ENCODE results near the gene BEND5.

BEND5 gene

GRCh38 chr1:48792961-48793360 is 16.3 kb upstream of the BEND5 start:
- H3K36me3 ChIP-seq (ENCODE audit: control insufficient read depth, insufficient read depth, low read length) = no peaks in the 10 kb centered on the region
- H3K27ac ChIP-seq (ENCODE audit: low read depth, low read length) = no peak overlapping the region
- H3K9ac ChIP-seq (ENCODE audit: low read depth, low read length) = no peak overlapping the region
- peaks cover 4% of the 10 kb centered on the region; the same call in 1 of the 2 replicates for H3K4me1 ChIP-seq (ENCODE audit: control insufficient read depth, insufficient read depth, low read length)
- no peaks in the 10 kb centered on the region for H3K27me3 ChIP-seq (ENCODE audit: control insufficient read depth, insufficient read depth, low read length)
- H3K4me3 ChIP-seq (ENCODE audit: low read depth, low read length) = no peak overlapping the region
- no peaks in the 10 kb centered on the region for H3K9me3 ChIP-seq (ENCODE audit: control insufficient read depth, insufficient read depth, low read length)

DNA sequence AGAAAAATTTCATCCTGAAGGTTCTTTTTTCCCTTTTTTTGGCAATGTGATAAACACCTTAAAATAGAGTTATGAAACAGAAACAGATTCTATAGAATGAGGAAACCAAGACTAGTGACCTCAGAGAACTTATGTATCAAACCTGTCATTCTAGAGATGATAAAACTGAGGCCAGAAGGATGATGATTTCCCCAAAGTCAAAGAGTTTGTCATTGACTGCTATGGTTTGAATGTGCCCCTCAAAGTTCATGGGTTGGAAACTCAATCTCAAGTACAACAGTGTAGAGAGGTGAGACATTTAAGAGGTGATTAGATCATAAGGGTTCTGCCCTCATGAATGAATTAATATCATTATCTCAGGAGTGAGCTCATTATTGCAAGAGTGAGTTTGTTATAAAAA is 13.7 kb upstream of the BEND5 start:
- H3K9ac ChIP-seq (ENCODE audit: low read depth, low read length) = no peak overlapping the region
- no peaks in the 10 kb centered on the region for H3K36me3 ChIP-seq (ENCODE audit: control insufficient read depth, insufficient read depth, low read length)
- H3K4me3 ChIP-seq (ENCODE audit: low read depth, low read length) = no peak overlapping the region
- no peak overlapping the region for H3K27ac ChIP-seq (ENCODE audit: low read depth, low read length)
- H3K4me1 ChIP-seq (ENCODE audit: control insufficient read depth, insufficient read depth, low read length) = peaks cover 4% of the 10 kb centered on the region; the same call in 1 of the 2 replicates
- no peaks in the 10 kb centered on the region for H3K9me3 ChIP-seq (ENCODE audit: control insufficient read depth, insufficient read depth, low read length)
- no peaks in the 10 kb centered on the region for H3K27me3 ChIP-seq (ENCODE audit: control insufficient read depth, insufficient read depth, low read length)

DNA sequence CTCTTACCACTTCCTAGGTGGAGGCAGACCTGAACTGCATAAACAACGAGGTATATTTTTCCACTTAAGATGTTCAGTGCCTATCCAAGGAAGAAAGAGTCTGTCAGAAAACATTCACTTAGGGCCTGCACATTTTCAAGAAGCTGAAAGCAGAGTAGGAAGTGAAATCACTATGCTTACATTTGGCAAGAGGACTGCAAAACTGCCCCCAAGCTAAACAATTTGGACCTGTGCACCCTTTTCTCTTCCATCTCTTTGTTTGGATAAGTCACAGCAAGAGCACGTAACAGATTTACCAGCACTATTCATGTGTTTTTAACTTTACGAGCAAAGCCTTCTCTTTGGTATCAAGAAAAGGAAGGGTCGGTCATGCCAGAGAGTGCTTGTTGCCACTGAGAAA is 13.2 kb upstream of the BEND5 start:
- no peaks in the 10 kb centered on the region for H3K9me3 ChIP-seq (ENCODE audit: control insufficient read depth, insufficient read depth, low read length)
- peaks cover 4% of the 10 kb centered on the region; the same call in 1 of the 2 replicates for H3K4me1 ChIP-seq (ENCODE audit: control insufficient read depth, insufficient read depth, low read length)
- no peak overlapping the region for H3K27ac ChIP-seq (ENCODE audit: low read depth, low read length)
- no peak overlapping the region for H3K9ac ChIP-seq (ENCODE audit: low read depth, low read length)
- H3K36me3 ChIP-seq (ENCODE audit: control insufficient read depth, insufficient read depth, low read length) = no peaks in the 10 kb centered on the region
- no peaks in the 10 kb centered on the region for H3K27me3 ChIP-seq (ENCODE audit: control insufficient read depth, insufficient read depth, low read length)
- H3K4me3 ChIP-seq (ENCODE audit: low read depth, low read length) = no peak overlapping the region

DNA sequence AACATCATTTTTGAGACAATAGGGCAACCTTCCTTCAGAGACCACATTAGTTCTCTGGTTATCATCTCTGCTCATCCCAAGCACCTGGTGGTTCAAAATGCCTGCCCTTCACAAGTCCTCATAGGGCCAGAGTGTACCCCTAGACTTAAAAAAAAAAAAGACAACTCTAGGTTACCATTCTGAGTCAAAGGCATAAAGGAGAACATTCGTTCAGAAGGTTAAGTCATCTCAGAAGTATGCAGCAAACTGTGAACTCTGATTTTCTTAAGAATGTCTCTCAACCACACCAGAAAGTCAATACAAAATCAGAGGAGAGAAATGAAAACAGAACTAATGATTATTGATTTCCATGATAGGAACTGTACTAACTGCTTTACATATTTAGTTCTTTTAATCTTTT is 9.2 kb upstream of the BEND5 start:
- Histone ChIP-seq H3K4me1 (ENCODE audit: control insufficient read depth, insufficient read depth, low read length) (peaks cover 1% of the 10 kb centered on the region; the same call in 1 of the 2 replicates), H3K9me3 (ENCODE audit: control insufficient read depth, insufficient read depth, low read length) (no peaks in the 10 kb centered on the region), H3K36me3 (ENCODE audit: control insufficient read depth, insufficient read depth, low read length) (no peaks in the 10 kb centered on the region), H3K9ac (ENCODE audit: low read depth, low read length) (no peak overlapping the region), H3K27me3 (ENCODE audit: control insufficient read depth, insufficient read depth, low read length) (no peaks in the 10 kb centered on the region), H3K27ac (ENCODE audit: low read depth, low read length) (no peak overlapping the region), H3K4me3 (ENCODE audit: low read depth, low read length) (no peak overlapping the region)

DNA sequence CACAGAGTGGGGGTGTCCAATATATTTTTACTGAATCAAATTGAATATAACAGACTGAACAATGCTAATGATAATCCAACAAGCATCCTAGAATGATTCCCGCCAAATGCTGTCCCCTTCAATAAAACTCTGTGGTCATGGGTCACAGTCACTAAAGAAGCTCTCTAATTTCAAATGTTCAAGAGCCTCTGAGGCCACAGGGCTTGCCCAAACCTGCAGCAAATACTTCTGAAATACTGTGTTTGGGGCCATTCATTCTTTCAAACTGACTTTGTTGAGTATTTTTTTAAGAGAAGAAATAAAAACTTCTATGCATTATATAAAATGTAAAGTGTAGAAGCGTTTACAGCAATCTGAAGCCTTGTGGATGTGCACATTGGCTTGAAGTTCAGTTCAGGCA is 7.6 kb upstream of the BEND5 start:
- no peak overlapping the region for H3K4me3 ChIP-seq (ENCODE audit: low read depth, low read length)
- no peaks in the 10 kb centered on the region for H3K9me3 ChIP-seq (ENCODE audit: control insufficient read depth, insufficient read depth, low read length)
- H3K9ac ChIP-seq (ENCODE audit: low read depth, low read length) = no peak overlapping the region
- H3K36me3 ChIP-seq (ENCODE audit: control insufficient read depth, insufficient read depth, low read length) = no peaks in the 10 kb centered on the region
- no peaks in the 10 kb centered on the region for H3K4me1 ChIP-seq (ENCODE audit: control insufficient read depth, insufficient read depth, low read length)
- no peak overlapping the region for H3K27ac ChIP-seq (ENCODE audit: low read depth, low read length)
- no peaks in the 10 kb centered on the region for H3K27me3 ChIP-seq (ENCODE audit: control insufficient read depth, insufficient read depth, low read length)

DNA sequence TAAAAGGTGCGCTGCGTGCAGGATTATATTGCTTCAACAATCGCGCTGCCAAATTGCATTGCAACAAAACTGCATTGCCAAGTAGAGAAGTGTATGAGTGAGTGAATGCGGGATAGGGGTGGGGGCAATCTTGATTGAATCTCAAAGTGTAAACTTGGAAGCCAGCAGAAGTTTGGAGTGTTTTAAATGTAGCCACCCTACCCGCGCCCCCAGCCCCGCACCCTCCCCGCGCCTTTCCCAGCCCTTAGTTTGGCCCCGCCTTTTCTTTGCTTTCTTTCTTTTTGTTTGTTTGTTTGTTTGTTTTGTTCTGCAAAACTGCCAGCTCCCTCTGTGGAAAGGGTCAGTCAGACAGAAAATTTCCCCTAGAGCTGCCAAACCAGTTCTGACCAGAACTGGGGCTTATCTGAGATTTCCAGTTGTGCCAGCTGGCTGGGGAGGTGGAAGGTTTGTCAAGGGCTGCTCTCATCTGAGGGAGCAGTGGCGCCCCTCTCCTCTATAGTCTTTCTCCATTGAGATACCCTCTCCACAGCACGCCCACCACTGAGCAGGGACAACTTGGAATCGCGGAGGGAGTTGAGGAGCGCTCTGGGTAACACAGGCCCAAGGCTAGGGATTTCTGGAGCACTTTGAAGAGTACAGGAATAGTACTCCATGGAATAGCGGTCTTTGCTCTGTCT is 666 bp upstream of the BEND5 start:
- H3K27me3 ChIP-seq (ENCODE audit: control insufficient read depth, insufficient read depth, low read length) = no peaks in the 10 kb centered on the region
- peak overlapping the region; percentile 93 for H3K4me3 ChIP-seq (ENCODE audit: low read depth, low read length)
- peaks cover 4% of the 10 kb centered on the region for H3K36me3 ChIP-seq (ENCODE audit: control insufficient read depth, insufficient read depth, low read length)
- no peaks in the 10 kb centered on the region for H3K9me3 ChIP-seq (ENCODE audit: control insufficient read depth, insufficient read depth, low read length)
- H3K4me1 ChIP-seq (ENCODE audit: control insufficient read depth, insufficient read depth, low read length) = no peaks in the 10 kb centered on the region
- H3K9ac ChIP-seq (ENCODE audit: low read depth, low read length) = peak overlapping the region; percentile 45; the same call in 1 of the 2 replicates
- H3K27ac ChIP-seq (ENCODE audit: low read depth, low read length) = no peak overlapping the region

- Histone ChIP-seq H3K4me3 (ENCODE audit: low read depth, low read length) (peak overlapping the region; percentile 74), H3K9me3 (ENCODE audit: control insufficient read depth, insufficient read depth, low read length) (no peaks in the 10 kb centered on the region), H3K27me3 (ENCODE audit: control insufficient read depth, insufficient read depth, low read length) (no peaks in the 10 kb centered on the region), H3K9ac (ENCODE audit: low read depth, low read length) (no peak overlapping the region), H3K36me3 (ENCODE audit: control insufficient read depth, insufficient read depth, low read length) (peaks cover 19% of the 10 kb centered on the region), H3K4me1 (ENCODE audit: control insufficient read depth, insufficient read depth, low read length) (no peaks in the 10 kb centered on the region), H3K27ac (ENCODE audit: low read depth, low read length) (no peak overlapping the region)
These were observed 779 bp downstream of the BEND5 start for GRCh38 chr1:48775831-48776392.

- peaks cover 19% of the 10 kb centered on the region for H3K36me3 ChIP-seq (ENCODE audit: control insufficient read depth, insufficient read depth, low read length)
- H3K9me3 ChIP-seq (ENCODE audit: control insufficient read depth, insufficient read depth, low read length) = no peaks in the 10 kb centered on the region
- no peaks in the 10 kb centered on the region for H3K4me1 ChIP-seq (ENCODE audit: control insufficient read depth, insufficient read depth, low read length)
- H3K4me3 ChIP-seq (ENCODE audit: low read depth, low read length) = no peak overlapping the region
- H3K9ac ChIP-seq (ENCODE audit: low read depth, low read length) = no peak overlapping the region
- H3K27ac ChIP-seq (ENCODE audit: low read depth, low read length) = no peak overlapping the region
- no peaks in the 10 kb centered on the region for H3K27me3 ChIP-seq (ENCODE audit: control insufficient read depth, insufficient read depth, low read length)
These were observed 3.6 kb downstream of the BEND5 start for GRCh38 chr1:48773133-48773532.

DNA sequence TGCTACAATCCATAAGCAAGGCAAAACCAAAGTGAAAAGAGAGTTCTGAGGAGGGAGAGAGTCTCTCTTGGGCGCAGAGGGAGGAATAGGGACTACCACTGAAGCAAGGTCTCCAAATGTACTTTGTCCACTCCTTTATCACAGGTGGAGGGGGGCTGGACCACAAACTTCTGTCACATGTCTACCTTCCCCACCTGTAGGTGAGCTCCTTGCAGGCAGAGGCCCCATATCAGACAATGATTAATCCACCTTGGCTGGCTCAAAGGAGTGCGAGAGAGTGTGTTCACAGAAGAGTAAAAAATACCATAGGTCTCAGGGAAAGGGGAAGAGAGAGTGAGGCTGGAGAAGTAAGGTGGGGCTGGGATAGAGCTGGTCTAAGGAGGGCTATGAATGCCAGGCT is 4.5 kb downstream of the BEND5 start:
- H3K4me3 ChIP-seq (ENCODE audit: low read depth, low read length) = no peak overlapping the region
- H3K36me3 ChIP-seq (ENCODE audit: control insufficient read depth, insufficient read depth, low read length) = peaks cover 19% of the 10 kb centered on the region
- no peak overlapping the region for H3K27ac ChIP-seq (ENCODE audit: low read depth, low read length)
- no peaks in the 10 kb centered on the region for H3K27me3 ChIP-seq (ENCODE audit: control insufficient read depth, insufficient read depth, low read length)
- H3K9ac ChIP-seq (ENCODE audit: low read depth, low read length) = no peak overlapping the region
- no peaks in the 10 kb centered on the region for H3K4me1 ChIP-seq (ENCODE audit: control insufficient read depth, insufficient read depth, low read length)
- no peaks in the 10 kb centered on the region for H3K9me3 ChIP-seq (ENCODE audit: control insufficient read depth, insufficient read depth, low read length)

DNA sequence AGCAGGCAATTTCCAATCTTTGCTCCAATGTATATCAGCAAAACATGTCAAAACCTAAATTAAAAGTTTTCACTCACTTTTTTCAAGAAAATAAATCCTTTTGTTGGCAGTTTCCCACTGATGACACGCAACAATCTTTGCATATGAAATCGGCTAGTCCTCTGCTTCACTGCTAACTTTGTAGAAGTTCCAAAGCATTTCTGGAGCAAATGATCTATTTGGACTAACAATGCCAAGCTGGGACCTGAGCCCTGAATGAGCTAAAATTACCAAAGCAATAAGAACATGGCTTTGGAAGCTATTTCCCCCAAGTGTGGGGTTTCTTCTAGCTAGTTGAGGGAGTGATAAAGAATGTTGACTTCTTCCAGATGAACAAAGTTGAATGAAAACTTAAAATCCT is 5.1 kb downstream of the BEND5 start:
- Histone ChIP-seq H3K4me3 (ENCODE audit: low read depth, low read length) (no peak overlapping the region), H3K9me3 (ENCODE audit: control insufficient read depth, insufficient read depth, low read length) (no peaks in the 10 kb centered on the region), H3K4me1 (ENCODE audit: control insufficient read depth, insufficient read depth, low read length) (no peaks in the 10 kb centered on the region), H3K9ac (ENCODE audit: low read depth, low read length) (no peak overlapping the region), H3K27me3 (ENCODE audit: control insufficient read depth, insufficient read depth, low read length) (no peaks in the 10 kb centered on the region), H3K36me3 (ENCODE audit: control insufficient read depth, insufficient read depth, low read length) (peaks cover 19% of the 10 kb centered on the region), H3K27ac (ENCODE audit: low read depth, low read length) (no peak overlapping the region)

GRCh38 chr1:48767975-48768510 is 8.6 kb downstream of the BEND5 start:
- Histone ChIP-seq H3K4me3 (ENCODE audit: low read depth, low read length) (no peak overlapping the region), H3K27me3 (ENCODE audit: control insufficient read depth, insufficient read depth, low read length) (no peaks in the 10 kb centered on the region), H3K9ac (ENCODE audit: low read depth, low read length) (no peak overlapping the region), H3K4me1 (ENCODE audit: control insufficient read depth, insufficient read depth, low read length) (no peaks in the 10 kb centered on the region), H3K9me3 (ENCODE audit: control insufficient read depth, insufficient read depth, low read length) (no peaks in the 10 kb centered on the region), H3K36me3 (ENCODE audit: control insufficient read depth, insufficient read depth, low read length) (peaks cover 23% of the 10 kb centered on the region), H3K27ac (ENCODE audit: low read depth, low read length) (no peak overlapping the region)
